HG03108 (cell line): Measurements from ENCODE around the gene TMEM258.
A peak's percentile ranks its signal among the peaks of the same experiment; 100 is the strongest.

Source experiments
- ATAC-seq: cut with Tn5 transposase; IDR thresholded peaks from one replicate; pipeline ENCODE4 v1.9.1; 2021; ENCODE audit warnings: moderate library complexity; ENCODE audit not compliant: unreplicated experiment

The TMEM258 gene

DNA sequence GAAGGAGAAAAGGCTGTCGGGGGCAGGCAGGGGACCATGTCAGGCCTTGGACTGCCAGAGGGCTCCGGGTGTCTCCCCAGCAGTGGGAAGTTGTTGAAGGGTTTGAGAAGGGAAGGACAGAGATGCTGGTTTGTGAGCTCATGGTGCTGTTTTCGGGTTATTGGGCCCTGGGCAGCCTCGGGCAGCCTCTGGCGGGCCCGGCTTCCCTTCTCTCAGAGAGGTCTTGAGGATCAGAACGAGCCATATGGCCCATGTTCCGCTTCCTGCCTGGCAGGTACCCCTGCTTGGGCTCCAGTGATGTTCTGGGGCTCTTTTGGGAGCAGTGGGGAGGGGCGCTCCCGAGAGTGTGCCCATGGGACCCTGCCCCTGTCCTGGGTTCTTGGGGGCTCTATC is 30.2 kb downstream of the TMEM258 start:
- ATAC-seq = no peak

DNA sequence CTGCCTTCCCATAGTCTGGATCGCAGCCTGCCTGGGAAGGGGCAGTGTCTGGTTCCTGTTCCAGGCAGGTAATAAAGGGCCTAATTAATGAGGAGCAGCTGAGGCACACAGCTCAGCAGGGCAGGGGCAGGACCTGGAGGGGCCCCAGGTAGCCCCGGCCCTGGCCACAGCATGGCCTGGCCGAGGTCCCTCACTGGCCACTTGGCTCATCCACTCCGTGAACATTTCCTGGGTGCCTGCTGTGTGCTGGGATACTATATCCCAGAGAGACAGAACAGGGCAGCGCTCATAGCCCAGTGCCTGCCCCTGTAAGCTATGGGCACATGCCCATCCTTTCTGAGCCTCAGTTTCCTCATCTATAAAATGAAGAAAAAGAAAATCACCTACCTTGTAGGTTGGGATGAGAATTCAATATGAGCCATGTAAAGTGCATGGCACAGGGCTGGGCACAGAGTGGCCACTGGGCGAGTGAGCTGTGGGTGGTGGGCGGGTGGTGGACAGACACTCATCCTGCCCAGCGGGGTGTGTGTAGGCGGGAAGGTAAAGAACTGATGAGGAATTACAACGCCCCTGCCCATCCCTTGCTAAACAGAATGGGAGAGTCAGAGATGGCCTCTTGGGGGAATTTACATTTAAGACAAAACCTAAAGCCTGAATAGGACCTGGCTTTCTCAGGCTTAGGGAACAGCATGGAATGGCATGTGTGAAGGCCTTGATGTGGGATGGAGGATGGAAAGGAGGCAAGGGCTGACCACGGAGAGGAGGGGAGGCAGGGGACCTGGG is 30.8 kb downstream of the TMEM258 start:
- ATAC-seq = no peak

DNA sequence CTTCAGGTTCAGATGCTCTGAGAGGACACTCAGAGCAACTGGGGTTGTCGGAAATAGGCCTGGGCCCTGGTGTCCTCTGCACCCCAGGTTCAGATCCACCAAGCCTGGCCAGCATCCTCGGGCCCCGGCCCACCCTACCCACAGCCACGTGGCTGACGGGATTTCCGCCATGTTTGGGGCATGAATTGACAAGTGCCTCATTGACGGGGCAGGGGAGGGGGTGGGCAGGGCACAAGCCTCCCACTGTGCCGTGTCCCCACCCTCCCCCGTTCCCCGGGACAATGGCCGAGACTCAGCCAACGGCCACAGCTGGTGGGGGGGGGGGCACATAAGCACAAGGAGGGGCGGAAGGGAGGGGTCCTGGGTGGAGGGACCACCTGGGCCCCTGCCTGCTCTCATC is 31.5 kb downstream of the TMEM258 start:
- ATAC-seq = no peak

DNA sequence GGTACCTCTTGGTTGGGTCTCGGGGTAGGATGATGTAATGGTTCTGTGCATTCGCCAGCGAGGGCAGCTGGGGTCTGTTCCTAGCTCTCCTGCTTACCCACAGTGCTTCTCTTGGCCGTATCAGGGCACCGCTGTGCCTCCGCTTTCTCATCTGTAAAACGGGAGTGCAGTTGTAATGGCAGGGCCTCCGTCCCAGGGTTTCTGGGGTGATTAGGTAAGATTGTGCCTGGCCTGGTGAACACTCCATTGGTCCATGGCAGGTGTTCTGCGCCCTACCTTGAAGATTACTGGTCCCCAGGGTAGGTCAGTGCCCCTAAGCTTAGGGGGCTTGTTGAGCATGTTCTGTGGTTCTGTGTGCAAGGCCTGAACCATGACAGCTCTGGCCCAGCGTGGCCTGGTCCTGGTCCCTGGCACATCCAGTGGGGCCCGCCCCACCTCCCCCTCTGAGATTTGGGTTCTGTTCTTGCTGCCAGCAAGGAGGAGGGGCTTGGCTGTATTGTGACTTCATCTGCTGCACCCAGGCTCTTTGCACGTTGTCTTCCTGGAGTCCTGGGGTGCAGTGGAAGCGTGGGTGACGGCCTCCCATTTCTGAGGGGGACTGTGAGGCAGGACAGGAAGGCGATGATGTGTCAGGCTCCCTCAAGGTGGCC is 35.1 kb downstream of the TMEM258 start:
- no peak for ATAC-seq

DNA sequence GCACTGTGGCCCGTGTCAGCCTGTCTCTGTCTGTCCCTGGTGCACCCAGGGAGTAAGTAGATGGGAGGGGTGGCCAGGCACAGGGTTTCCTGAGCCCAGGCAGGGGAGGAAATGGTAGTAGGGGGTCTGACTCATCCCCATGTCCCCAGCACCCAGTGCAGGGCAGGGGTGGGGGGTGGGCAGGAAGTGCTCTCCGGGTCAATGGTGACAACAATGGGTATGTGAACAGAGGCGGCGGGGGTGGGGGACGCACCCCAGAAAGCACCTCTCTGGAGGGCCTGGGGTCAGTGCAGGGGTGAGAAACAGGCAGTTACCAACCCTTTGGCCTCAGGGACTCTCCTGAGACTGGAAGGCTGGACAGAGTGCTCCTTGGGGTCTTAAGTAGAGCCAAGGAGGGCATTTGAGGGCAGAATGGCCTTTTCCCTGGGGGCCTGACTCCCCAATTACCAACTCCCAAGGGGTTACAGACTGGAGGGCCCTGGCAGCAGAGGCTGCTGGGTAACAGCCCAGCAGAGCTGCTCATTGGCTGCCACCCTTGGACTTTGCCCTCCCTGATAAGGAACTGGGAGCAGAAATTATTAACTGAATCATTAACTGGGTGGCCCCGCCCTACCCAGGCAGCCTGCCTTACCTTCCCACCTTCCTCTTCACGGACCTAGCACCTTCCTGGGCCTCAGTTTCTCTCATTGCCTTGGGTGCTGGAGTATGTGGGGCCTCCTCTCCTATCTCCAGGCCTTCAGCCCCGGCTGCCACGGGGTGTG is 35.8 kb downstream of the TMEM258 start:
- peak; percentile 52 for ATAC-seq

DNA sequence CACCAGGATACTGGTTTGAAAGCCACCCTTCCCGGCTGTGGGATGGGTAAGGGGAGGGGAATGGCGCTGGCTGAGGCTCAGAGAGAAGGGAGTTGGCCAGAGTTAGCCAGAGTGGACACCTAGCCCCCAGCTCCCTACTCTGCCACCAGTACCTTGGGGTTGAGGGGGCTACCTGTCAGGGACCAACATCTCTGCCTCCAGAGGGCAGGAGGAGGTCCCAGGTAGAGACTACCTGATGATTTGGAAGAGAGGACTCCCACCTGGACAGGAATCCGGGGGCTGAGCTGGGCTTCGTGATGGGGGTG is 36.3 kb downstream of the TMEM258 start:
- no peak for ATAC-seq

DNA sequence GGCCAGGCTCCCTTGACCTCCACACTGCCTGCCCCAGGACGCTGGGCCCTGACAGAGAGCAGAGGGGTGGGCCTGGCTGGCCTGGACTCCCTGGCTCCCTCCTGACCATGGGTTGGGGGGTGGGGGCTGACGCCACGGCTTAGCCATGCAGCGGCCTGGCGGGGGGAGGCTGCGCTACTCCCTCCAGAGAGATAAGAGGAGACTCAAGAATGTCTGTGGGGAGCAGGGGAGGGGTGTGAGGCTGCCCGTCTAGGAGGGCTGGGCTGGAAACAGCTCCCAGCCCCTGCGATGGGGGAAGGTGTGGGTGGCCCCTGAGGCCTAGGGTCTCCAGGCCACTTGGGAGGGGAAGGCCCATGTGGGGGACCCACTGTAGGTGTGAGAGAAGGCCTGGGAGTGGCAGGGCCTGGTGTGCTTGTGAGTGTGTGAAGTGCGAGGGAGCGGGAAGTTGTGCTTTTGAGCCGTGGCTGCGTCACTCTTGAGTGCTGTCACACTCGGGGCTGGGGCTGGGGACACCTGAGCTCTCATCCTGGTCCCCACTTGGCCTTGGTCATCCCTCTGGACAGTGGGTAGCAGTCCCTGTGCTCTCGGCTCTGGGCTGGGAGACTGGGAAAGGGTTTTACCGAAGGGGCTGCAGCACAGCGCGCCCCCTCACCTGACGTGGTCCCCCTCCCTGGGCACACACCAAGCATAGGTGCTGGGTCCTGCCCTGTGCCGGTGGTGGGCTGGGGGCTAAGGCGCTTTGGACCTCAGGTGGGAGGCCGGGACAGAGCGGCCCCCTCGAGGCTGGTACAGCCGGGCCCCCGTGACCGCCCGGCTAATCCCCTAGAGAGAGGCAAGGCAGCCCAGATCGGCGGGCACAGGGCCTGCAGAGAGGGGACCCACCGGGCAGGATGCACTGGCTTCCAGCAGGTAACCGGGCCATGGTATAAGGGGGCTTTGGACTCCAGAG is 37.6 kb downstream of the TMEM258 start:
- no peak for ATAC-seq

DNA sequence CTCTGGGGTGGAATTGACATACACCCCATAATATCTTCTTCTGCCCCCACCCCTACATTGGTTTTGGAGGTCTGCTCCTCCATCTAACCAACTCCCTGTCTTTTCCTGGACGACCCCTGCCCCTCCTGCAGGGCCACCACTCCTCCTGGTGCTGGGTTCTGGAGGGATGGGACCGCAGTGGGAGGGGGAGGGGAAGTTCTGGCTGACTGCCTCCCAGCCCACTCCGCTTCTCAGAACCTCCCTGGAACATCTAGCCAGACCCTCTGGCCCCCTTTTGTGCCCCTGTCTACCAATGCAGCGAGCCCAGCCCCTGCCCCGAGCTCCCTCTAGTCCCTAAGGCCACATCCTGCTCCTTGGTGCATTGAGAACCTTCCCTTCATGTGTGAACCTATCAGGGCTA is 38.7 kb downstream of the TMEM258 start:
- no peak for ATAC-seq

DNA sequence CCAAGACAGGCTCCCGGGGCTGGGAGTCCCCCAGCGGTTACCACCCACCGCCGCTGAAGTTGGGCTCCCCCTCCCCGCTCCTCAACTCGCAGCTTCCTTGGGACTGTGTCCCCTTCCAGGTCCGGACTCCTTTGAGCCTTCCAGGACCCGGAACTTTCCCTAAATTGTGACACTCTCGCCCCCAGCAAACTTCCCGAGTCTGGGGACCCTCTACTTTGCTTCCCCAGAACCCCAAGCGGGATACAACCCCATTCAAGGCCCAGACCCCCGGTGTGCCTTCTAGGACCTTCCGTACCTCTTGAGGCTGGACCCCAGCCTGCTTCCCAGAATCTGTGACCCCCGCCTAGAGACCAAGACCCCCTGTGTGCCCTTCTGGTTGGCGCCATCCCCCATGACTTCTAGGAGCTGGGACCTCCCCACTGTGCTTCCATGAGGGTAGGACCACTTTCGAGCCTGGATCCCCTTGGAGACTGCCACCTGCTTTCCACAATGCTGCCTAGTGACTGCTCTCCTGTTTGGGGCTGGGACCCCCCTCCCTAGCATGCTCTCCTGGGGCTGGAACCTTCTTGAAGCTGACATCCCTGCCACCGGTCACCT is 39.4 kb downstream of the TMEM258 start:
- no peak for ATAC-seq

DNA sequence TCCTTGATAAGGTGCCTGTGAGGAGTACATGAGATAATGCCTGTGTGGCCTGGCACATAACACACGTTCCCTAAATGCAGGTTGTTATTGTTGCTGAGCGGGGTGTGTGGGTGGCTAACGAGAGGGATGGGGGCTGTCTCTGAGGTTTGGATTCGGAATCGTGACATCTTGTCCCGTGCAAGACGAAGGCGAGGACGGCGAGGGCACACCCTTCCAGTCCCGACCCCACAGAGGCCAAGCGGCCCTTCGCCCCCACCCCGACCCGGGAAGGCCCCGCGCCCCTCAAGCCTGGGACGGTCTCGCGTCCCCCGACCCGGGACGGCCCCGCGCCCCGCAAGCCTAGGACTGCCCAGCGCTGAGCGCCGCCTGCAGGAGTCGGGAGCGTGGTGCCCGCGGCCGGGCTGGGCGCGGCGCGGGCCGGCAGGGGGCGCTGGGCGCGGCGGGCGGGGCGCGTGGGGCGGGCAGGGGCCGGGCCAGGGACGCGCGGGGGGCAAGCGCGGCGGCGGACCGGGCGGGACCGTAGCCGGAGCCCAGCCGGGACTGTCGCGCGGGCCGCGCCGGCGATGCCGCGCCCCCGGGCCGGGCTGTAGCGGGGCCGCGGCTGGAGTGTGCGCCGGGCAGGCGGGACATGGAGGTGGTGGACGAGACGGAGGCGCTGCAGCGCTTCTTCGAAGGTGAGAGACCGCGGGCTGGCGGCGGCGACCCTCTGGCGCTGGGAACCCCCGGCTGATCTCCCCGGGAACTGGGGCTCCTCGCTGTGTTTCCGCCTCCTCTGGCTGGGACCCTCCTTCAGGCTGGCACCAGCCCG is 40.1 kb downstream of the TMEM258 start, which contains the start of gene MYRF:
MYRF (plus strand) TSS at position 520 of the 808 bp plus-strand sequence; CDS start at position 629, 109 bp downstream.
- no peak for ATAC-seq

DNA sequence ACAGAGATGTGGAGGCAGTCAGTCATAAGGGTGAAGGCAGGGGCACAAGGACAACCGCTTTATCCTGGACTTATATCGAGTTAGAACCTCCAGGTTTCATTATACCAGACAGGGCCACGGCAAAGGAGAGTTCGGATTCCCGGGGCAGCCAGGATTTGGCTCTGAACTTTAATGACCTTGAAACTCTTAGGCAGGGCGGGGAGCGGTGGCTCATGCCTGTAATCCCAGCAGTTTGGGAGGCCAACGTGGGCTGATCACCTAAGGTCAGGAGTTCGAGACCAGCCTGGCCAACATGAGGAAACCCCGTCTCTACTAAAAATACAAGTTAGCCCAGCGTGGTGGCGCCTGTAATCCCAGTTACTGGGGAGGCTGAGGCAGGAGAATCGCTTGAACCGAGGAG is 41.0 kb downstream of the TMEM258 start:
- ATAC-seq = no peak

DNA sequence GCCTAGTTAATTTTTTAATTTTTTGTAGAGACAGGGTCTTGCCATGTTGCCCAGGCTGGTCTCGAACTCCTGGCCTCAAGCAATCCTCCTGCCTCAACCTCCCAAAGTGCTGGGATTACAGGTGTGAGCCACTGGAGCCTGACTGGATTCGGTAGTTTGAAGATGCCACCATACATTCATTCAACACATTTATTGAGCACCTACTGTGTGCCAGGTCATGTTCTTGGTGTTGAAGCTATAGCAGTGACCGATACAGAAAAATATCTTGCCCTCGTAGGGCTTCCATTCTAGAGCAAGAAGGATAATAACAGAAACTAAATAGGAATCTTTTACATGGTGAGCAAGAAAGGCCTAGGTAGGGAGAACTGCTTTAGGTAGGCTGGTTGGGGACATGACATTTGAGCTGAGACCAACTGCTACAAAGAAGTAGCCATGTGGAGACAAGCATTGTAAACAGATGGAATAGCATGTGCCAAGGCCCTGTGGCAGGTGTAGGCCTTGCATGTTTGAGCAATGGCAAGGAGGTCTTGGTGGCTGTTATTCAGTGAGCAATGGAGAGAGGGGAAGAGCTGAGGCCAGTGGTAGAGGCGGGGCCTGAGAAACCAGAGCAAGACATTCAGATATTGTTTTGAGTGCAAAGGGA is 41.6 kb downstream of the TMEM258 start:
- ATAC-seq = no peak

DNA sequence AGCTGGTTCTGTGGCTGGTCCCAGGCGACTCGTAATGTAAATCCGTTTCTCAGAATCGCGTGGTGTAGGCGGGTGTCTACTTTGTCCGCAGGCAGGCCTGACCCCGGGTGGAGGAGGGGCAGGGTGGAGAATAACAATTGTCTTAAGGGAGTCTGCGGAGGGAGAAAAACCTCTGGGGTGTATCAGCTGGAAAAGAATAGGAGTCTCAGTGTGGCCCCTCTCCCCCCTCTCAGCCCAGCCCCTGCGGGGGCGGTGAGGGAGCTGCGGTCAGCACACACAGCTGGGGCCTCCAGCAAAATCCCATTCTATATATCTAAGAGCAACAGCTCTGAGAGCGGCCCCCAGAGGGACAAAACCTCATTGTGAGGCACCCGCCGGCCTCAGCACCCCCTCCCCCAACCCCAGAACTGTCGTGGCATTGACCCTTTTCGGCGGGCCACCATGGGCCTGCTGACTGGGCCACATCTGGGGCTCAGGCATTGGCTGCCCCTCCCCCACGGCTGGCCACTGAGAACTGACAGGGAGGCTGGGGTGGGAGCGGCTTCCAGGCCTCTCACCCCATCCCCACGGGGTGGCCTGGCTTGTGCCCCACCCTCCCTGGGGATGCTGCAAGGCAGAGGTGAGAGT is 42.7 kb downstream of the TMEM258 start:
- ATAC-seq = no peak

DNA sequence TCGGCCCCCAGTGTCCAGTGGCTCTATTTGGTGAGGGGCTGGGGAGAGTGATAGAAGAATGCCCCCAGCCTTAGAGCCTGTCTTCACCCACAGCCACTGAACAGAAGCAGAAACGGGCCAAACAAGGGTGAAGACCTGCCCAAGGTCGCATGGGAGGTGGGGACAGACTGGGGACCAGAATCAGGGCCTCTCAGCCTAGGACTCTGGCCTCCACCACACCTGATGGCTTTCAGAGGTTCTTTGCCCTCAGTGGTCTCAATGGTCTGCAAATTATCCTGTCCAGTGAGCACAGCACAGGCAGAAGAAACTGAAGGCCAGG is 44.5 kb downstream of the TMEM258 start:
- no peak for ATAC-seq

DNA sequence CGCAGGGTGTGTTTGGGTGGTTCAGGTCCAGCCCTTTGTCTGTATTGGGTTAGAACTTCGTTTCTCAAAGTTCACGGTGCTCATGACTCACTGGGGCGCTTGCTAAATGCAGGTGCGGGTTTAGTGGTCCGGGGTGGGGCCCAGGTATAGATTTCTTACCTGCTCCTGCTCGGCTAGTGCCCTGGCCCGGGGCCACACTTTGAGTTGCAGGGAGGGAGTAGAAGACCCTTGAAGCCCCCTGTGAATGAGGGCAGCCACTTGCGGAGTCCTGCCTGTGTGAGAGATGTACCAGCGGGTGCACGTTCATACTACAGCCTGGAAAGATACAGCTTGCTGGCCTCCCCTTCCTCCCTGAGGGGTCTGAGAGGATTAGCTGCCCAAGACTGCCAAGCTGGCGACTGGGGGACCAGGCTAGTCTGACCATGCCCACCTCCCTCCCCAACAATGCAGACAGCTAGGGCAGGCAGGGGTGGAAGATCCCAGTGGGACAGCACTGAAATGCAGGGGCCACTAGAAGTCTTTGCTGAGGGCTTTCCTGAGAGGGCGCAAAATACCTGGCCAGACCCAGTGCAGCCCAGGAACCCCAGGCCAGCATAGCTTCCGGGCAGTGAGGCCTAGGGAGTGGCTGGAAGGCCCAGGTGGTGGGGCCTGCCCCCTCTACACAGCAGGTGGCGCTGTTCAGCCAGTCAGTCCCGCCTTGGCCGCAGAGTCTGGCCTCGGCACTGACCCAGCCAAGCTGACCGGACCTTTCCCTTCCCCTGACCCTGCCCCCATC is 45.0 kb downstream of the TMEM258 start:
- ATAC-seq = peak; percentile 57

DNA sequence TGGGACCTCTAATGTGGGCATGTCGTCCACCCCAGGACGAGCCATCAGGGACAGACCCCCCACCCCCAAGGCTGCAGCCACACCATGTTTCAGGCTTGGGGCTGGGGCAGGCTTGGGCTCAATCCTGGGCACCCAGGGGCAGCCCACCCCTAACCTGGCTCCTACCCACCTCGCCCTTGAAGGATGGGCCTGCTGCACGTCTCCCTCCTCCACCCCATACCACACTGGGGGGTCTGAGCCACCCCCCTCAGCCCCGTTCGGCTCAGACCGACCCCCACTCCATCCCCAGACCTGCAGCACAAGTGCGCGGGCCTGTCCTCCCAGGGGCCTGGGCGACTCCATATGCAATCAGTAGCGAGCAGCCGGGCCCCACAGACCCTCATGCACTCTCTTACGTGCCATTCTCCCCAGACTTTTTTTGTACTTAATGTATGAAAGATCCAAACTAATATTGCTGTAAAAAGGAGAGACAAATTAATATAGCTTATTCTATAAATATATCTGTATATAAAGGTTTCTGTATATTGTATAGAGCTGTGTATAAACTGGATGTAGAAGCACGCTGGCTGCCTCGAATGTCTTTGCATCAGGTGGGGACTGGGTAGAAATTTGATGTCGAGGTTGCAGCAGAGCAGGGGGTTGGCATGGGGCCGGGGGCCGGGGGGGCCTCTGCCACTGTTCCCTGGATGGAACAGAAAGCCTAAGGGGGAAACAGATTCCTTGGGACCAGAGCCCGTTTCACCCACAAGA is 45.8 kb downstream of the TMEM258 start:
- ATAC-seq = no peak

DNA sequence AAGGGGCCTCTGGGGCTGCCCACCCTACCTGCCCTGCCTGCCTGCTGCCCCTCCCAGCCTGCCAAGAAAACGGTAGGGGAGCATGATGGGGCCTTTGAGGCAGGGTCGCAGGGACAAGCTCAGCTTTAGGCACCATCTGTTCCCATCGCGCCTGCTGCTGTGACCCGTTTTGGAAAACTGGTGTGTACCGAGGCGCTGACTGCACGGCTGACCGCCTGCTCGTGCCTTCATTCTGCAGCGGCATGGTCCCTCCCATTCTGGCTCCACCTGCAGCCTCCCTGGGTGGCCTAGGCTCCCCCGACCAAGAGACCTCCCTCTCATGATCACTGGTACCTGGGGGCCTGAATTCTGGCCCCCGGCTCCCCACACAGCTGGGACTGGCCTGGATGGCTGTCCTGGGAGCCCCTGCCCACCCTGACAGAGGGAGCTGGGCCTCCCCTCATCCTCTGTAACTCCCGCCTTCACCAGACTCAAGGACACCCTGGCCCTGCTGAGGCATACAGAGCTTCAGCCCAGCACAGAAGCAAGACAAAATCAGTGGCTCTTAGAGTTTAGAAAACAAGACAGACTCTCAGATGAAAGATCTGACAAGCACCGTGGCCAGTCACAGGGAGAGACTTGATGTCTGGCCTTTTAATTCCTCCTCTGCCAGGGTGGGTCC is 46.5 kb downstream of the TMEM258 start:
- no peak for ATAC-seq
